Midbrain (tissue), 1 donor: ENCODE results near the gene LDB1.

Experiments used
- DNase-seq: peaks from one replicate; lab custom pipeline; 2025; lab: John Stamatoyannopoulos, UW

The LDB1 gene

GRCh38 chr10:102064503-102064867, 55.7 kb downstream of the LDB1 start:
- no peak for DNase-seq

GRCh38 chr10:102059987-102060386, 60.2 kb downstream of the LDB1 start:
- no peak for DNase-seq
